HepG2 (cell line): Measurements from ENCODE around the gene RTP2. TPM values are rescaled to one million over a fixed set of nuclear protein-coding genes. Genes with fewer than 3 reads are reported as not detected.

Source experiments
- FOXA1 ChIP-seq, 2 experiments: fragments of 450-650 bp in 1 of 2; sonication (generic) in 1 of 2; formaldehyde crosslinking in 1 of 2; IDR thresholded peaks; 2 replicates each; pipeline versions ENCODE4 v1.4.0 to v1.6.1; 2016 to 2020; ENCODE audit warnings: missing genetic modification reagents in 1 of 2
- HOXA5 ChIP-seq: sonication (generic); formaldehyde crosslinking; IDR thresholded peaks from 2 replicates; pipeline ENCODE4 v1.4.0; 2020; ENCODE audit warnings: missing genetic modification reagents
- IKZF4 ChIP-seq: sonication (generic); formaldehyde crosslinking; IDR thresholded peaks from 2 replicates; pipeline ENCODE4 v1.5.1; 2020; ENCODE audit warnings: borderline replicate concordance, mild to moderate bottlenecking, low read depth, missing genetic modification reagents; ENCODE audit errors: not compliant biosample characterization
- MYNN ChIP-seq: sonication (generic); formaldehyde crosslinking; IDR thresholded peaks from 2 replicates; pipeline ENCODE4 v1.4.0; 2020; ENCODE audit warnings: mild to moderate bottlenecking, low read depth, missing genetic modification reagents
- NCOA1 ChIP-seq: sonication (generic); formaldehyde crosslinking; IDR thresholded peaks from 2 replicates; pipeline ENCODE4 v1.9.0; 2021; ENCODE audit warnings: missing genetic modification reagents
- RAD51 ChIP-seq: fragments of 450-650 bp; IDR thresholded peaks from 2 replicates; pipeline ENCODE4 v1.6.1; 2016; ENCODE audit warnings: borderline replicate concordance
- ZNF34 ChIP-seq: sonication (generic); formaldehyde crosslinking; IDR thresholded peaks from 2 replicates; pipeline ENCODE4 v1.4.0; 2020; ENCODE audit warnings: mild to moderate bottlenecking, missing genetic modification reagents, borderline replicate concordance
- ZNF430 ChIP-seq: sonication (generic); formaldehyde crosslinking; IDR thresholded peaks from 2 replicates; pipeline ENCODE4 v1.9.0; 2021; ENCODE audit warnings: mild to moderate bottlenecking, missing genetic modification reagents
- ZSCAN30 ChIP-seq: sonication (generic); formaldehyde crosslinking; IDR thresholded peaks from 2 replicates; pipeline ENCODE4 v1.5.0; 2020; ENCODE audit warnings: mild to moderate bottlenecking, missing genetic modification reagents
- polyA plus RNA-seq, 8 experiments: library from polyadenylated mRNA; depleted of rRNA in 3 of 8; stranded (reverse) in 7 of 8; unstranded in 1 of 8; fragments of >200 nt; fragmentation: Illumina TruSeq in 4 of 8; extraction: Trizol in 4 of 8; gene quantifications; 2 replicates each; pipeline versions ENCODE4 v1.2.1 to v1.2.3, GENCODE V29; 2011 to 2016; ENCODE audit warnings: low read depth in 4 of 8, missing spikeins in 1 of 8, mixed read lengths in 1 of 8; ENCODE audit not compliant: insufficient read depth in 1 of 8
- total RNA-seq, 5 experiments: library from RNA; depleted of rRNA; stranded (reverse); fragments of >200 nt; fragmentation: Illumina TruSeq; extraction: Trizol; gene quantifications; 2 replicates each; pipeline ENCODE4 v1.2.3, GENCODE V29; 2016; ENCODE audit warnings: low read depth in 1 of 5
- TF ChIP-seq, protein P1 (sequence below): sonication (generic); formaldehyde crosslinking; IDR thresholded peaks from 2 replicates; pipeline ENCODE4 v1.4.0; 2020; ENCODE audit warnings: mild to moderate bottlenecking, missing genetic modification reagents
- TF ChIP-seq, protein P2 (sequence below): sonication (generic); formaldehyde crosslinking; IDR thresholded peaks from 2 replicates; pipeline ENCODE4 v1.5.0; 2020; ENCODE audit warnings: mild to moderate bottlenecking, missing genetic modification reagents
- TF ChIP-seq, protein P3 (sequence below): sonication (generic); formaldehyde crosslinking; IDR thresholded peaks from 2 replicates; pipeline ENCODE4 v1.8.0; 2022; ENCODE audit warnings: mild to moderate bottlenecking, missing genetic modification reagents
- TF ChIP-seq, protein P4 (sequence below): sonication (generic); formaldehyde crosslinking; IDR thresholded peaks from 2 replicates; pipeline ENCODE4 v1.4.0; 2020; ENCODE audit warnings: missing genetic modification reagents

RTP2 gene
- total and polyA plus RNA-seq, 2 of the 13 experiments (the other 11 are each of a cell fraction or from before 2014, with no cell fraction given), result not detected

DNA sequence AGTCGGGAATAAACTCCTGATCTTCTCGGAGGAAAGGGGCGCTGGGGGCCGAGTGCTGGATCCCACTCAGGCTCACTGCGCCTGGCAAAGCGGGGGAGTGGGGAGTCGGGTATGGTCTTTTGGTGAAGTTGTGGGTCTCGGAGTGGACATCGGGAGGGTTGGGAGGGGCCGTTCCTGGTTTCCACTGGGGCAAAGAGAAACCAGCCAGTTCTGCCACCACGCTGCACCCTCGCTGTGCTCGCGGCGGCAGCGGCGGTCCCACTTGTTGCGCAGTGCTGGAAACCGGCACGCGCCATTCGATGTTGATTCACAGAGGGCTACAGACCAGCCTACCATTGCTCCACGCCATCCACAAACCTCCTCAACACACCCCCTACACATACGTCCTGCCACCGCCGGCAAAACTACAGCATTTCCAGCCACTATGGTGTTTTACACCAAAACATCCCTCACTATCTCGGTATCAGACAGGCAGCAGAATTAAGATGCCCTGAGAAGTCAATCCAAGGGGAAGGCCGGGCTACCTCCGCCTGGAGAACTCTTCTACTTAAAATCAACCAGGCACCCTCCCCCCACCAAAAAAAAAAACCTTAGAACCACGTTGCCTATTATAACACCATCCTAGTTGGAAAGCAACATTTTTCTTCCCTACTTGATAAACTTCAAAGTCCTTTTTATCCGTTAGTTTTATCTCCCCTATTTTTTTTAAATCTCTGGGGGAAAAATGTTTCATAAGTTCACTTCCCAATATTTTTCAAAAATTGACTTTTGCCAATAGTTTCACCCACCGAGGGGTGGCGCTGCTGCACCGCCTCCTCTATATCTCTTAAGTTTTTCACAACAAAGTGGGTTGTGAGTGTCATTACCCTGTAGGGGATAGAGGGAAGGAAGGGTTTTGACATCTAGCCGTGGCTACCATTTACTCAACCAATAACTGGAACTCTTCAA is 39.3 kb upstream of the RTP2 start (continued):
- TF ChIP-seq, protein P1, sequence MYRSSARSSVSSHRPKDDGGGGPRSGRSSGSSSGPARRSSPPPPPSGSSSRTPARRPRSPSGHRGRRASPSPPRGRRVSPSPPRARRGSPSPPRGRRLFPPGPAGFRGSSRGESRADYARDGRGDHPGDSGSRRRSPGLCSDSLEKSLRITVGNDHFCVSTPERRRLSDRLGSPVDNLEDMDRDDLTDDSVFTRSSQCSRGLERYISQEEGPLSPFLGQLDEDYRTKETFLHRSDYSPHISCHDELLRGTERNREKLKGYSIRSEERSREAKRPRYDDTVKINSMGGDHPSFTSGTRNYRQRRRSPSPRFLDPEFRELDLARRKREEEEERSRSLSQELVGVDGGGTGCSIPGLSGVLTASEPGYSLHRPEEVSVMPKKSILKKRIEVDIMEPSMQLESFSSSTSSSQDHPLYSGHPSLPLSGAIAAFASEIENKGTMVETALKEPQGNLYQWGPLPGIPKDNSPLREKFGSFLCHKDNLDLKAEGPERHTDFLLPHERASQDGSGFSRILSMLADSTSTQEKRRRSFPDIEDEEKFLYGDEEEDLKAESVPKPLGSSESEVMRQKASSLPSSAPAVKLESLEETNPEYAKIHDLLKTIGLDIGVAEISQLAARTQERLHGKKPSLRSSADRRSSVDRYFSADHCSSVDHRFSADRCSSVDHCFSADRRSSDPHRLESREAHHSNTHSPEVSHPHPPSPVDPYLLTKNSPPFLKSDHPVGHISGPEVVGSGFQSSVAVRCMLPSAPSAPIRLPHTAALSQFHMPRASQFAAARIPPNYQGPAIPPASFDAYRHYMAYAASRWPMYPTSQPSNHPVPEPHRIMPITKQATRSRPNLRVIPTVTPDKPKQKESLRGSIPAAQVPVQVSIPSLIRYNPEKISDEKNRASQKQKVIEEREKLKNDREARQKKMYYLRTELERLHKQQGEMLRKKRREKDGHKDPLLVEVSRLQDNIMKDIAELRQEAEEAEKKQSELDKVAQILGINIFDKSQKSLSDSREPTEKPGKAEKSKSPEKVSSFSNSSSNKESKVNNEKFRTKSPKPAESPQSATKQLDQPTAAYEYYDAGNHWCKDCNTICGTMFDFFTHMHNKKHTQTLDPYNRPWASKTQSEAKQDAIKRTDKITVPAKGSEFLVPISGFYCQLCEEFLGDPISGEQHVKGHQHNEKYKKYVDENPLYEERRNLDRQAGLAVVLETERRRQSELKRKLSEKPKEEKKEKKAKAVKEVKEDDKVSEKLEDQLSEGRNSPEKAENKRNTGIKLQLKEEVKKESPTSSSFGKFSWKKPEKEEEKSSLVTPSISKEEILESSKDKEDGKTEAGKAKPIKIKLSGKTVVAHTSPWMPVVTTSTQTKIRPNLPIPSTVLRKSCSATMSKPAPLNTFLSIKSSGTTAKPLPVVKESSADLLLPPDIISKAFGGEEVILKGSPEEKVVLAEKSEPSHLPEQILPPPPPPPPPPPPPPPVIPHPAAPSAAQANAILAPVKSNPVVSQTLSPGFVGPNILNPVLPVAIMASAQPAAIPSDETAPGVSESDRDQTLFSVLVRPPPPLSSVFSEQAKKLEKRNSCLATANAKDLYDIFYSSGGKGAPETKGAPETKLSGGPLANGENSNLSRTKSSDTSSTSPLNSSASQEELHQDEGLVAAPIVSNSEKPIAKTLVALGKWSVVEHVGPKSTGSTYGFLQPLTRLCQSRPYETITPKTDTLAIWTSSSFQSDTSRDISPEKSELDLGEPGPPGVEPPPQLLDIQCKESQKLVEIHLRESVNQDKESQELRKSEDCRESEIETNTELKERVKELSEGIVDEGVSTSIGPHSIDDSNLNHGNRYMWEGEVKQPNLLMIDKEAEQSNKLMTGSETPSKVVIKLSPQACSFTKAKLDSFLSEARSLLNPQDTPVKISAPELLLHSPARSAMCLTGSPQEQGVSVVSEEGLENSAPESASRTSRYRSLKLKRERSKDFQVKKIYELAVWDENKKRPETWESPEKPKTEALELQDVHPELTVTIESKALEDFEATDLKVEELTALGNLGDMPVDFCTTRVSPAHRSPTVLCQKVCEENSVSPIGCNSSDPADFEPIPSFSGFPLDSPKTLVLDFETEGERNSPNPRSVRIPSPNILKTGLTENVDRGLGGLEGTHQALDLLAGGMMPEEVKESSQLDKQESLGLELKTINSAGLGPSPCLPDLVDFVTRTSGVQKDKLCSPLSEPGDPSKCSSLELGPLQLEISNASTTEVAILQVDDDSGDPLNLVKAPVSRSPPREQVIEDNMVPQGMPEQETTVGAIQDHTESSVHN (CRISPR knock-in tag), result 0 out of 2 replicates have a peak, but pooled peaks have one; percentile 37
- TF ChIP-seq HOXA5 (CRISPR knock-in tag) (no peak; the same call in 1 of the 2 replicates), MYNN (CRISPR knock-in tag) (no peak), FOXA1 (IDR thresholded peaks at IDR 0.05) (no peak), FOXA1 (CRISPR knock-in tag; IDR thresholded peaks at IDR 0.05) (peak; percentile 36; the same call in 1 of the 2 replicates), IKZF4 (CRISPR knock-in tag) (no peak), ZNF34 (CRISPR knock-in tag) (0 out of 2 replicates have a peak, but pooled peaks have one; percentile 39), RAD51 (no peak), ZSCAN30 (CRISPR knock-in tag) (0 out of 2 replicates have a peak, but pooled peaks have one; percentile 53), NCOA1 (peak; percentile 79; the same call in 1 of the 2 replicates), ZNF430 (CRISPR knock-in tag) (no peak)
- TF ChIP-seq, protein P2, sequence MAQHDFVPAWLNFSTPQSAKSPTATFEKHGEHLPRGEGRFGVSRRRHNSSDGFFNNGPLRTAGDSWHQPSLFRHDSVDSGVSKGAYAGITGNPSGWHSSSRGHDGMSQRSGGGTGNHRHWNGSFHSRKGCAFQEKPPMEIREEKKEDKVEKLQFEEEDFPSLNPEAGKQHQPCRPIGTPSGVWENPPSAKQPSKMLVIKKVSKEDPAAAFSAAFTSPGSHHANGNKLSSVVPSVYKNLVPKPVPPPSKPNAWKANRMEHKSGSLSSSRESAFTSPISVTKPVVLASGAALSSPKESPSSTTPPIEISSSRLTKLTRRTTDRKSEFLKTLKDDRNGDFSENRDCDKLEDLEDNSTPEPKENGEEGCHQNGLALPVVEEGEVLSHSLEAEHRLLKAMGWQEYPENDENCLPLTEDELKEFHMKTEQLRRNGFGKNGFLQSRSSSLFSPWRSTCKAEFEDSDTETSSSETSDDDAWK (CRISPR knock-in tag), result no peak
- TF ChIP-seq, protein P3, sequence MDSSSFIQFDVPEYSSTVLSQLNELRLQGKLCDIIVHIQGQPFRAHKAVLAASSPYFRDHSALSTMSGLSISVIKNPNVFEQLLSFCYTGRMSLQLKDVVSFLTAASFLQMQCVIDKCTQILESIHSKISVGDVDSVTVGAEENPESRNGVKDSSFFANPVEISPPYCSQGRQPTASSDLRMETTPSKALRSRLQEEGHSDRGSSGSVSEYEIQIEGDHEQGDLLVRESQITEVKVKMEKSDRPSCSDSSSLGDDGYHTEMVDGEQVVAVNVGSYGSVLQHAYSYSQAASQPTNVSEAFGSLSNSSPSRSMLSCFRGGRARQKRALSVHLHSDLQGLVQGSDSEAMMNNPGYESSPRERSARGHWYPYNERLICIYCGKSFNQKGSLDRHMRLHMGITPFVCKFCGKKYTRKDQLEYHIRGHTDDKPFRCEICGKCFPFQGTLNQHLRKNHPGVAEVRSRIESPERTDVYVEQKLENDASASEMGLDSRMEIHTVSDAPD, result peak; percentile 38; the same call in 1 of the 2 replicates
- TF ChIP-seq, protein P4, sequence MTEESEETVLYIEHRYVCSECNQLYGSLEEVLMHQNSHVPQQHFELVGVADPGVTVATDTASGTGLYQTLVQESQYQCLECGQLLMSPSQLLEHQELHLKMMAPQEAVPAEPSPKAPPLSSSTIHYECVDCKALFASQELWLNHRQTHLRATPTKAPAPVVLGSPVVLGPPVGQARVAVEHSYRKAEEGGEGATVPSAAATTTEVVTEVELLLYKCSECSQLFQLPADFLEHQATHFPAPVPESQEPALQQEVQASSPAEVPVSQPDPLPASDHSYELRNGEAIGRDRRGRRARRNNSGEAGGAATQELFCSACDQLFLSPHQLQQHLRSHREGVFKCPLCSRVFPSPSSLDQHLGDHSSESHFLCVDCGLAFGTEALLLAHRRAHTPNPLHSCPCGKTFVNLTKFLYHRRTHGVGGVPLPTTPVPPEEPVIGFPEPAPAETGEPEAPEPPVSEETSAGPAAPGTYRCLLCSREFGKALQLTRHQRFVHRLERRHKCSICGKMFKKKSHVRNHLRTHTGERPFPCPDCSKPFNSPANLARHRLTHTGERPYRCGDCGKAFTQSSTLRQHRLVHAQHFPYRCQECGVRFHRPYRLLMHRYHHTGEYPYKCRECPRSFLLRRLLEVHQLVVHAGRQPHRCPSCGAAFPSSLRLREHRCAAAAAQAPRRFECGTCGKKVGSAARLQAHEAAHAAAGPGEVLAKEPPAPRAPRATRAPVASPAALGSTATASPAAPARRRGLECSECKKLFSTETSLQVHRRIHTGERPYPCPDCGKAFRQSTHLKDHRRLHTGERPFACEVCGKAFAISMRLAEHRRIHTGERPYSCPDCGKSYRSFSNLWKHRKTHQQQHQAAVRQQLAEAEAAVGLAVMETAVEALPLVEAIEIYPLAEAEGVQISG, result peak; percentile 30; the same call in 1 of the 2 replicates
